IPS-15b (cell line): Measurements from ENCODE around the gene NRDE2.
"Not testable (repeated sequence)": the region's sequence is repeated elsewhere in the genome, so short reads cannot be mapped to it uniquely, and the experiment has no call there.

Experiments used
- H3K27me3 ChIP-seq: one replicate; pipeline ENCODE4 v1.6.1; 2013; ENCODE audit warnings: low read length; ENCODE audit not compliant: control insufficient read depth, insufficient read depth
- H3K36me3 ChIP-seq: one replicate; pipeline ENCODE4 v1.6.1; 2013; ENCODE audit warnings: low read length; ENCODE audit not compliant: control insufficient read depth, insufficient read depth
- H3K4me1 ChIP-seq: one replicate; pipeline ENCODE4 v1.6.1; 2013; ENCODE audit warnings: mild to moderate bottlenecking, low read length; ENCODE audit not compliant: control insufficient read depth, insufficient read depth
- H3K4me3 ChIP-seq: one replicate; pipeline ENCODE4 v1.5.1; 2013; ENCODE audit warnings: low read depth, low read length
- H3K9ac ChIP-seq: one replicate; pipeline ENCODE4 v1.6.1; 2013; ENCODE audit warnings: low read depth, mild to moderate bottlenecking, low read length
- H3K9me3 ChIP-seq: one replicate; pipeline ENCODE4 v1.6.1; 2013; ENCODE audit warnings: mild to moderate bottlenecking, low read length; ENCODE audit not compliant: control insufficient read depth, insufficient read depth

Gene NRDE2

DNA sequence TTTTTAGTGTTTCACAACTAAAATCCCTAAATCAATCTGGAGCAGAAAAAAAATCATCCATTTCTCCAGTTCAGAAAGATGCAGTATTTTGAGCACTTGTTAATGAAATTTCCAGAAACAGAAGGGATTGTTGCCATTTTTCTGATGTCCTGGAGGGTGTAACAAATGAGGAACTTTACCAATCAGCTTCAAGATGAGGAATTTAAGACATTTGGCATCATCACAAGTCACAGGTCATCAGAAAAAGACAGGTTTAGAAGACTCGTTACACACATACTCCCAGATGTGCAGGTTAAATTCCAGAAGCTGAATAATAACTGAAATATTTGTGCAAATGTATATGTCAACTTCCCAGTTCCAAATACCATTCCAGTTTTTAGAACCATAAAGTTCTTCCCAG lies 75.9 kb downstream of the NRDE2 start:
- no peak overlapping the region for H3K9ac ChIP-seq
- H3K4me1 ChIP-seq, result no peaks in the 10 kb centered on the region

DNA sequence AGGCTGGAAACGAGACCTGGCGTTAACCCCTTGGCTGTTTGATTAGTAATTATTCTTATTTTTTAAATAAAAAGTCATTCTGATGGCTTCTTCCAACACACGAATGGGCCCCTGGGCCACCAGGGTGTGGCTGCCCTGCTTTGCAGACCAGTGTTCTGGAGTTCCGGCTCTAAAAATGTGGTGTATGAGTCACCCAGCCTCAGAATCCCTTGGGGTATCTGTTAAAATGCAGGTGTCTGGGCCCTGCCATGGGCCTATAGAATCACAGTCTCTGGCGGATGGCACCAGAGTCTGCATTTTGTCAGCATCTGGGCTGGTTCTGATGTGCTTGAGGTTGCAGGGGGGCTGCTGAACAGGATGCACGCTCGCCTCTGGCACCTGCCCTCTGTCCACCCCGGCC lies 77.9 kb downstream of the NRDE2 start:
- Histone ChIP-seq H3K9ac (no peak overlapping the region), H3K4me1 (no peaks in the 10 kb centered on the region)

More for the DNA sequence above, 75.9 kb downstream of the NRDE2 start:
- Histone ChIP-seq H3K27me3 (no peaks in the 10 kb centered on the region), H3K4me3 (peak overlapping the region; percentile 88), H3K9me3 (no peaks in the 10 kb centered on the region), H3K36me3 (peaks cover 4% of the 10 kb centered on the region)

DNA sequence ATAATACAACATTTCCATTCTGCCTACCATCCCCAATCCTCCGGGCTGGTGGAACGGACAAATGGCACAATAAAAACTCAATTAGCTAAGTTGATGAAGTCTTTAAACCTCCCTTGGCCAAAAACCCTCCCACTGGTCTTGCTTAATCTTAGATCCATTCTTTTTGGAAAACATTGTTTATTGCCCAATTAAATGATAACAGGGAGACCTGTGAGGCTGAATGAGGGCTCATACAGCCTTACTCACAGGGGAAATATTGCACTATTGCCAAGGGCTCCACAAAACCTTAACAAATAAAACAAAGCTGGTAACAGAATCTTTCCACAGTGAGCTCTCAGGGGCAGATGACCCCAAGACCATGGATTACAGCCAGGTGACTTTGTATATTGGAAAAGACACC lies 83.1 kb downstream of the NRDE2 start:
- Histone ChIP-seq H3K27me3 (no peaks in the 10 kb centered on the region), H3K9ac (no peak overlapping the region), H3K36me3 (no peaks in the 10 kb centered on the region), H3K4me3 (no peak overlapping the region), H3K9me3 (no peaks in the 10 kb centered on the region), H3K4me1 (no peaks in the 10 kb centered on the region)

More for the DNA sequence above, 77.9 kb downstream of the NRDE2 start:
- Histone ChIP-seq H3K9me3 (no peaks in the 10 kb centered on the region), H3K27me3 (no peaks in the 10 kb centered on the region), H3K4me3 (no peak overlapping the region), H3K36me3 (no peaks in the 10 kb centered on the region)

DNA sequence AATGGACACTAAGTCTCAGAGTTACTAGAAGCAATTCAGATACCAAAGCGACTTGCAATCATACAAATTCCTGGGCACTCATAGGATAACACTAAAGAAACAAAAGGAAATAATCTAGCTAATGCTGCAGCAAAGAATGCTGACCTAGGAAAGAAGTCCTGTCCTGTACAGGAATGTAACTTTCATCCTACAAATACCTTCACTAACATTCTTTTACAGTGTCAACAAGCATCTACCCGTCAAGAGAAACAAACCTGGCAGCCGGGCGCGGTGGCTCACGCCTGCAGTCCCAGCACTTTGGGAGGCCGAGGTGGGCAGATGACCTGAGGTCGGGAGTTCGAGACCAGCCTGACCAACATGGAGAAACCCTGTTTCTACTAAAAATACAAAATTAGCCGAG lies 84.3 kb downstream of the NRDE2 start:
- not testable (repeated sequence) for H3K9me3 ChIP-seq, H3K4me1 ChIP-seq, H3K4me3 ChIP-seq, H3K9ac ChIP-seq, H3K27me3 ChIP-seq, H3K36me3 ChIP-seq

DNA sequence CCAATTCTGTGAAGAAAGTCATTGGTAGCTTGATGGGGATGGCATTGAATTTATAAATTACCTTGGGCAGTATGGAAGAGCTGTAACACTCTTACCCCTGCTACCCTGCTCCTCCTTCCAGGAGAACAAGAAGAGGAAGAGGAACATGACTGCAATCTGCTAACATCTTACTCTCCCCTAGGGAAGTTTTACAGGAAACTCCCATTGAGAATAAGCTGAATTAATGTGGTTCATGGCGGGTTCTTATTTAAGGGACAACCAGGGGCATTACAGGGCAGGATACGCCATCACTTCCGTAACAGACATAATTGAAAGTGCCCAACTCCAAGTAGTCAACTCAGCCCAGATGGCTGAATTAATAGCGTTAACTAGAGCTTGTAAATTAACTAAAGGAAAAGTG lies 84.8 kb downstream of the NRDE2 start:
- Histone ChIP-seq H3K36me3 (no peaks in the 10 kb centered on the region), H3K9ac (no peak overlapping the region), H3K9me3 (no peaks in the 10 kb centered on the region), H3K27me3 (no peaks in the 10 kb centered on the region), H3K4me1 (no peaks in the 10 kb centered on the region), H3K4me3 (no peak overlapping the region)

- Histone ChIP-seq H3K27me3 (no peaks in the 10 kb centered on the region), H3K9me3 (peaks cover 8% of the 10 kb centered on the region), H3K4me3 (no peak overlapping the region), H3K4me1 (no peaks in the 10 kb centered on the region), H3K9ac (no peak overlapping the region), H3K36me3 (no peaks in the 10 kb centered on the region)
These were observed 89.3 kb downstream of the NRDE2 start for GRCh38 chr14:90242444-90242843.

GRCh38 chr14:90239139-90239538 lies 92.6 kb downstream of the NRDE2 start:
- H3K27me3 ChIP-seq, result peaks cover 10% of the 10 kb centered on the region
- no peak overlapping the region for H3K4me3 ChIP-seq
- H3K9me3 ChIP-seq, result peaks cover 8% of the 10 kb centered on the region
- no peaks in the 10 kb centered on the region for H3K36me3 ChIP-seq
- H3K4me1 ChIP-seq, result no peaks in the 10 kb centered on the region
- H3K9ac ChIP-seq, result no peak overlapping the region

GRCh38 chr14:90235179-90235976 lies 96.4 kb downstream of the NRDE2 start:
- H3K27me3 ChIP-seq, result peaks cover 20% of the 10 kb centered on the region
- H3K4me3 ChIP-seq, result no peak overlapping the region
- peaks cover 8% of the 10 kb centered on the region for H3K9me3 ChIP-seq
- no peak overlapping the region for H3K9ac ChIP-seq
- H3K4me1 ChIP-seq, result no peaks in the 10 kb centered on the region
- no peaks in the 10 kb centered on the region for H3K36me3 ChIP-seq

GRCh38 chr14:90229942-90230341 lies 101.8 kb downstream of the NRDE2 start:
- not testable (repeated sequence) for H3K4me3 ChIP-seq, H3K9ac ChIP-seq, H3K36me3 ChIP-seq, H3K4me1 ChIP-seq, H3K9me3 ChIP-seq
- H3K27me3 ChIP-seq, result peaks cover 20% of the 10 kb centered on the region

- no peaks in the 10 kb centered on the region for H3K9me3 ChIP-seq
- H3K4me1 ChIP-seq, result no peaks in the 10 kb centered on the region
- H3K4me3 ChIP-seq, result no peak overlapping the region
- no peak overlapping the region for H3K9ac ChIP-seq
- no peaks in the 10 kb centered on the region for H3K36me3 ChIP-seq
- peaks cover 6% of the 10 kb centered on the region for H3K27me3 ChIP-seq
These were observed 103.3 kb downstream of the NRDE2 start for GRCh38 chr14:90228478-90228877.
